ENCODE results near the gene DIP2C.

DIP2C gene

DNA sequence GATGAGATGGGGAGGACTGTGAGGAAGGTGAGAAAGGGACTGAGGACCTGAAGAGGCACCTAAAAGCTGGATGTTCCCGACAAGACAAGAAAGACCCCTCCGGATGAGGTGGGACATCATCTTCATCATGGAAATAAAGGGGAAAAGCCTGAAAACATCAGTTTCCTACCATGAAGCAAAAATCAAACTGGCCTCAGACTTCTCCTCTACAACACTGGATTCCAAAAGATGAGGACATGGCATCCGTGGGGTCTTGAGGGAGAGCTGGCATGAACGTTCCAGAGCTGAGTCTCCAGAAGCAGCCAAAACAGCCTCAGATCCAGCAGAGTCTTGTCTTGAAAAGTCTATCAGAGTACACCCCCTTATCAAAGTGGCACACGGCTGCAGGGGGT lies 44.5 kb downstream of the DIP2C start:
- in situ Hi-C loops (cut with MboI; ENCODE audit: low pct_unique_long_range_greater_than_20kb, low sequenced_read_pairs, unreplicated experiment): no loop called here
- DNase-seq (ENCODE audit: low spot score): no peak
- TF ChIP-seq, protein P1, sequence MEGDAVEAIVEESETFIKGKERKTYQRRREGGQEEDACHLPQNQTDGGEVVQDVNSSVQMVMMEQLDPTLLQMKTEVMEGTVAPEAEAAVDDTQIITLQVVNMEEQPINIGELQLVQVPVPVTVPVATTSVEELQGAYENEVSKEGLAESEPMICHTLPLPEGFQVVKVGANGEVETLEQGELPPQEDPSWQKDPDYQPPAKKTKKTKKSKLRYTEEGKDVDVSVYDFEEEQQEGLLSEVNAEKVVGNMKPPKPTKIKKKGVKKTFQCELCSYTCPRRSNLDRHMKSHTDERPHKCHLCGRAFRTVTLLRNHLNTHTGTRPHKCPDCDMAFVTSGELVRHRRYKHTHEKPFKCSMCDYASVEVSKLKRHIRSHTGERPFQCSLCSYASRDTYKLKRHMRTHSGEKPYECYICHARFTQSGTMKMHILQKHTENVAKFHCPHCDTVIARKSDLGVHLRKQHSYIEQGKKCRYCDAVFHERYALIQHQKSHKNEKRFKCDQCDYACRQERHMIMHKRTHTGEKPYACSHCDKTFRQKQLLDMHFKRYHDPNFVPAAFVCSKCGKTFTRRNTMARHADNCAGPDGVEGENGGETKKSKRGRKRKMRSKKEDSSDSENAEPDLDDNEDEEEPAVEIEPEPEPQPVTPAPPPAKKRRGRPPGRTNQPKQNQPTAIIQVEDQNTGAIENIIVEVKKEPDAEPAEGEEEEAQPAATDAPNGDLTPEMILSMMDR (IDR thresholded peaks at IDR 0.05; ENCODE audit: extremely low read depth, insufficient read depth, missing control alignments): no peak

DNA sequence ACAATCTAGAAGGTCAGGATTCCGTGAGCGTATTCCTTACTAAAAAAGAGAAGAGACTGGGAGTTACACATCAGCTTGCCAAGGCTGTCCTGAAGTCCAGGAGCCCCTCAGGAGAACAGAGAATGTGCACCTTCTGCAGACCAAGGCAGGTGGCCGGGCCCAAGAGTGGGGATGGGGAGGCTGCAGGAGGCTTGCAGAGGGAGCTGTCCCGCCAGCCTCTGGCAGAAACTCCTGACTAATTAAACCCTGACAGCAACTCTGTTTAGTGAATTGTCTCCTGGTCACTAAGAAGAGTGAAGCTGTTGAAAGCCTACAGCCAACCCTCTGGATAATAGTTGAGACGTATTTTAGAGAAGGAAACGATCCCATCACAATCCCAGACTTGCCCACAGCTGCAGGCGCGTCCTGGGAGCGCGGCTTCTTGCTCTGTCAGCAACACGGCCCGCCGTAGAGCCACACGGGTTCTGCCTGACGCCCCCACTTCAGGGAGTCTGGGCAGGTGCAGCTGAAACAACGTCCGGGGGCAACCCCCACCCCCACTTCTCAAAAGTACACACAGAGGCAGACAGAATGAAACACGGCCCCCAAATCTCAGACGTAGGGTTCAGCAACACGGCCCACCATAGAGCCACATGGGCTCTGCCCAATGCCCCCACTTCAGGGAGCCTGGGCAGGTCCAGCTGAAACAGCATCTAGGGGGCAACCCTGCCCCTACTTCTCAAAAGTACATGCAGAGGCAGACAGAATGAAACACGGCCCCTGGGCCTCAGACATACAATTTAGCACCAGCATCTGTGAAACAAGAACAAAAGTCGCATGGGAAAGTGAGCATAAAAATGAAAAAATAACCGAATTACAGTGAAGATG lies 45.2 kb downstream of the DIP2C start:
- no peak for DNase-seq (ENCODE audit: low spot score)
- TF ChIP-seq, protein P1 (IDR thresholded peaks at IDR 0.05; ENCODE audit: extremely low read depth, insufficient read depth, missing control alignments): no peak
- in situ Hi-C loops (cut with MboI; ENCODE audit: low pct_unique_long_range_greater_than_20kb, low sequenced_read_pairs, unreplicated experiment): no loop called here

GRCh38 chr10:642186-642890 lies 47.1 kb downstream of the DIP2C start:
- TF ChIP-seq, protein P1 (IDR thresholded peaks at IDR 0.05; ENCODE audit: extremely low read depth, insufficient read depth, missing control alignments): no peak
- DNase-seq (ENCODE audit: low spot score): no peak
- in situ Hi-C loops (cut with MboI; ENCODE audit: low pct_unique_long_range_greater_than_20kb, low sequenced_read_pairs, unreplicated experiment): no loop called here

DNA sequence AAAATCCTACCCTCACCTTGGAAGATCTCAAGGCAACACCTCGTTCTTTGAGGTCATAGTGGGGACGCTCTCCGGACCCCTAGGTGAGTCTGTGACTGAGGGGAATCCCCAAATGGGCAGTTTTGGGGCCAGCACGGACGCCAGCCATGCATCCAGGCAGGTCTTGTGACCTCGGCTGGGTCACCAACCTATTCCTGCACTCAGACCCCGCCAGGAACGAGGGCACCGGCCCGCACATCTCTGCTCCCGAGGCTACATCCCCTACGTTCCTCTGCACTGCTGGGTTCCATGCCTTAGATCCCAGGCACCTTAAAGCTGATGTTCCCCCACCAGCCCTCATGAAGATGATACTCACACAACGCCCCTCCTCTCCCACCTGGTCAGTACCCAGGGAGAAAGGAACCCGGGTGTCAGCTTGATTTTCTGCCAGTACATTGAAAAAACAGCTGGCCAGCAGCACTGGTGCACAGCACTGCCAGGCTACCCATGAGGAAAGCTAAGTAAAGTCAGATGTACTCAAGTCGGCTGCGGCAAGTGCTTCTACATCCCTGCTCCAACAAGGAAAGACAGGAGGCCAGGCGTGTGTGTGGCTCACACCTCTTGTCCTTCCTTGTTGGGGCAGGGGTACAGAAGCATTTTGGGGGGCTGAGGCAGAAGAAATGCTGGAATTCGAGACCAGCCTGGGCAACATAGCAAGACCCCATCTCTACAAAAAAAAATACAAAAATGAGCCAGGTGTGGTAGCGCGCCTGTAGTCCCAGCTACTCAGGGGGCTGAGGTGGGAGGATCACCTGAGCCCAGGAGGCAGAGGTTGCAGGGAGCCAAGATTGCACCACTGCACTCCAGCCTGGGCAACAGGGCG lies 48.1 kb downstream of the DIP2C start:
- in situ Hi-C loops (cut with MboI; ENCODE audit: low pct_unique_long_range_greater_than_20kb, low sequenced_read_pairs, unreplicated experiment): no loop called here
- DNase-seq (ENCODE audit: low spot score): no peak
- TF ChIP-seq, protein P1 (IDR thresholded peaks at IDR 0.05; ENCODE audit: extremely low read depth, insufficient read depth, missing control alignments): no peak

DNA sequence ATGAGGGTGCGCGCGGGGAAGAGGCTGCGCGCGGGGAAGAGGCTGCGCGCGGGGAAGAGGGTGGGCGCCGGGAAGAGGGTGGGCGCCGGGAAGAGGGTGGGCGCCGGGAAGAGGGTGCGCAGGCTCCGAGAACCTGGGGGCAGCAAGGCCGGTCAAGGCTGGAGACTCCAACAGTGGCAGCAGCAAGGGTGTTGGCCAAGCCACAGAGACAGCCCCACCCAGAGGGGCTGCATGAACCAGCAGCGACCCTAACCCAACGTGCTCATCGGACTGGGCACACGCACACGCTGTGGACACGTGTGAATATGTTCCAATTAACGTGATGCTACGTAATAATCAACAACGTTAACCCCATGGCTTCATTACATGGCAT lies 48.8 kb downstream of the DIP2C start:
- TF ChIP-seq, protein P1 (IDR thresholded peaks at IDR 0.05; ENCODE audit: extremely low read depth, insufficient read depth, missing control alignments): no peak
- in situ Hi-C loops (cut with MboI; ENCODE audit: low pct_unique_long_range_greater_than_20kb, low sequenced_read_pairs, unreplicated experiment): no loop called here
- no peak for DNase-seq (ENCODE audit: low spot score)
